ENCODE data around the gene GRIP2.

The GRIP2 gene

DNA sequence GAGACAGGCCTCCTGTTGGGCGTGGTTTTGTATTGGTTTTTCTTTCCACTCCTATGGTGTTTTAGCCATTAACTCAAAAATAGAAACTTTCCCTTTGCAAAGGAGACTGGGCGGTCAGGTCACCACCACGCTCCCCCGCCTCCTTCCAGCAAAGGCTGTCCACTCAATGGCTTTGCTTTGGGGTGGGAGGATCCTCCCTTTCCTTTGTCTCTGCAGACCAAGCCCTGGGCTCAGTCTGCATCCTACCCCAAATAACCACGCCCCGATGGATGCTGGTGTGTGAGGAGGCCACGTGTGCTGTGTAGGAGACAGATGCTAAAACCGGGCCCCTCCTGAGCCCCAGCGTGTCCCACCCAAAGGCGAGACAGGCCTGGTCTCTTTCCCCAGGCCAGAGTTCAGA, 68.5 kb downstream of the GRIP2 start:
- no peak overlapping the region for H3K9ac ChIP-seq (ENCODE audit: low read depth in 1 of 2, low read length in 2 of 2)
- no peak overlapping the region for H3K27ac ChIP-seq (ENCODE audit: low read depth, low read length)
- H3K27me3 ChIP-seq (ENCODE audit: control insufficient read depth in 1 of 2, insufficient read depth in 2 of 2, low read length in 2 of 2): no peaks in the 10 kb centered on the region
- peaks cover 3 to 4% of the 10 kb centered on the region in 2 donors for H3K4me1 ChIP-seq (ENCODE audit: control insufficient read depth in 1 of 2, insufficient read depth in 2 of 2, low read length in 2 of 2)
- H3K4me3 ChIP-seq (ENCODE audit: low read depth in 1 of 2, low read length in 2 of 2): no peak overlapping the region
- peaks cover 23 to 66% of the 10 kb centered on the region in 2 donors for H3K36me3 ChIP-seq (ENCODE audit: control insufficient read depth in 1 of 2, insufficient read depth in 2 of 2, low read length in 2 of 2)
- H3K9me3 ChIP-seq (ENCODE audit: control insufficient read depth in 1 of 2, low read length in 2 of 2): no peaks in the 10 kb centered on the region

DNA sequence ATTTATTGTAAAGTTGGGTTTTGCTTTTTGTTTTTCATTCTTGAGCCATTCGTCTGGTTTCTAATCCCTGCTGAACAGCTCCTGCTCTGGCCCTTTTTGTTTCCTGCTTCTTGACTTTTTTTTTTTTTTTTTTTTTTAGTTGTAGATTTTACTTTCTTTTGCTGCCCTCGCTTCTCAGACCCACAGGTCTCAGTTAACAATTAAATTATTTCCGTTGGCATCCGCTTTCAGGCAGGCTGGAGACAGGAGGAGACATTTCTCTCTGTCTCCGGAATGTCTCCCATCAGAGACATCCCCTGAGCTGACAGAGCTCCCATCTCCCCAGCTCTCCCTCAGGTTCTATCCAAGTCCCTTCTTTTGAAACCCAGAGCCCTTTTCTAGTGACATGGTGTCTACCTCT, 69.1 kb downstream of the GRIP2 start:
- H3K4me3 ChIP-seq (ENCODE audit: low read depth in 1 of 2, low read length in 2 of 2): no peak overlapping the region

GRCh38 chr3:14470461-14470860, 69.7 kb downstream of the GRIP2 start:
- Histone ChIP-seq H3K9ac (ENCODE audit: low read depth in 1 of 2, low read length in 2 of 2) (no peak overlapping the region), H3K27me3 (ENCODE audit: control insufficient read depth in 1 of 2, insufficient read depth in 2 of 2, low read length in 2 of 2) (no peaks in the 10 kb centered on the region), H3K4me3 (ENCODE audit: low read depth in 1 of 2, low read length in 2 of 2) (no peak overlapping the region), H3K9me3 (ENCODE audit: control insufficient read depth in 1 of 2, low read length in 2 of 2) (no peaks in the 10 kb centered on the region), H3K36me3 (ENCODE audit: control insufficient read depth in 1 of 2, insufficient read depth in 2 of 2, low read length in 2 of 2) (peaks cover 27 to 61% of the 10 kb centered on the region in 2 donors), H3K27ac (ENCODE audit: low read depth, low read length) (no peak overlapping the region), H3K4me1 (ENCODE audit: control insufficient read depth in 1 of 2, insufficient read depth in 2 of 2, low read length in 2 of 2) (peaks cover 3 to 4% of the 10 kb centered on the region in 2 donors)

More for the DNA sequence above, 69.1 kb downstream of the GRIP2 start:
- no peak overlapping the region for H3K27ac ChIP-seq (ENCODE audit: low read depth, low read length)
- H3K9me3 ChIP-seq (ENCODE audit: control insufficient read depth in 1 of 2, low read length in 2 of 2): no peaks in the 10 kb centered on the region
- H3K36me3 ChIP-seq (ENCODE audit: control insufficient read depth in 1 of 2, insufficient read depth in 2 of 2, low read length in 2 of 2): peaks cover 27 to 65% of the 10 kb centered on the region in 2 donors
- H3K4me1 ChIP-seq (ENCODE audit: control insufficient read depth in 1 of 2, insufficient read depth in 2 of 2, low read length in 2 of 2): peaks cover 3 to 4% of the 10 kb centered on the region in 2 donors
- no peaks in the 10 kb centered on the region for H3K27me3 ChIP-seq (ENCODE audit: control insufficient read depth in 1 of 2, insufficient read depth in 2 of 2, low read length in 2 of 2)
- H3K9ac ChIP-seq (ENCODE audit: low read depth in 1 of 2, low read length in 2 of 2): no peak overlapping the region

DNA sequence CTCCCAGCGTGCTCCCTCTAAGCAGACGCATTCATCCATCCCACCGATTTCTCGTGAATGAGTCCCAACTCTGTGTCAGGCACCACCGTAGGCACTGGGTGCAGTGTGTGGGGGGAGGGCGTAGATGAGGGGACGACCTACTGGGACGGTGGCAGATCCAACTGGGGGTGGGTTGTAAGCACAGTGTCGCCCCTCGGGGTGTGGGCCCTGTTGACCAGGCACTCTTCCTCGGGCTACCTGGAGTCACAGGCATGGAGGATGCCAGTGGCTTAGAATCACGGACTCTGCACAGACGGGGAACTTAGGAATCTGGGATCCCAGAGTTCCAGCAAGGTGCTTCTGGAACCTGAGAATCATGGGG, 71.5 kb downstream of the GRIP2 start:
- H3K27ac ChIP-seq (ENCODE audit: low read depth, low read length): no peak overlapping the region
- H3K36me3 ChIP-seq (ENCODE audit: control insufficient read depth in 1 of 2, insufficient read depth in 2 of 2, low read length in 2 of 2): peaks cover 35 to 68% of the 10 kb centered on the region in 2 donors
- peaks cover 0 to 4% of the 10 kb centered on the region in 2 donors for H3K4me1 ChIP-seq (ENCODE audit: control insufficient read depth in 1 of 2, insufficient read depth in 2 of 2, low read length in 2 of 2)
- no peaks in the 10 kb centered on the region for H3K9me3 ChIP-seq (ENCODE audit: control insufficient read depth in 1 of 2, low read length in 2 of 2)
- H3K27me3 ChIP-seq (ENCODE audit: control insufficient read depth in 1 of 2, insufficient read depth in 2 of 2, low read length in 2 of 2): no peaks in the 10 kb centered on the region
- H3K9ac ChIP-seq (ENCODE audit: low read depth in 1 of 2, low read length in 2 of 2): no peak overlapping the region
- H3K4me3 ChIP-seq (ENCODE audit: low read depth in 1 of 2, low read length in 2 of 2): no peak overlapping the region

DNA sequence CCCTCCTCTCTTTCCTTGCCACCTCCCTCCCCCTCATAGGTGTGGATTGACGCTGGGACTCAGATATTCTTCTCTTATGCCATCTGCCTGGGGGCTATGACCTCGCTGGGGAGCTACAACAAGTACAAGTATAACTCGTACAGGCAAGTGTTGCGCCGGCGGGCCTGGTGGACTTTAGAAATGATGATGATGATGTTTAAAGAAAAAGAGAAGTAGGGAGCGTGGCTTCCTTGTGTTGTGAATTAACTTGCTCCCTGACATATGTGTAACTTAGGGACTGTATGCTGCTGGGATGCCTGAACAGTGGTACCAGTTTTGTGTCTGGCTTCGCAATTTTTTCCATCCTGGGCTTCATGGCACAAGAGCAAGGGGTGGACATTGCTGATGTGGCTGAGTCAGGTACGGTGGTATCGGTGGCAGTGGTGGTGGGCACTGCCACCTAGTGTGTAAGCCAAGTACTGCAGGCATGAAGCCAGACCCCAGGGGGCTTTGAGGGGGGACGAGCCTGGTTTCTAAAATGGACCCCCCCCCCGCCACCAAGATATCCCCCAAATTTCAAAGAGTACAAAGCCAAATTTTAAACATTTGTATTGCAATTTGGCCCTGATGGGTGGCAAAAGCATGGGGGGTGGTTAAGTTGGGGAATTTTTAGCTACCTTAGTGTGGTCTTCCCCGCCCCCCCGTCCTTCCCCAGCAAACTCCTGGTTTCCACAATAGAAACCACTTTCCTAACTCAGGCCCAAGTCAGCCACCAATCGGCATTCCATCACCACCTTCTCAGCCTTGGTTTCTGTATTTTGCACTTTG, 72.1 kb downstream of the GRIP2 start:
- Histone ChIP-seq H3K4me3 (ENCODE audit: low read depth in 1 of 2, low read length in 2 of 2) (no peak overlapping the region), H3K36me3 (ENCODE audit: control insufficient read depth in 1 of 2, insufficient read depth in 2 of 2, low read length in 2 of 2) (peaks cover 32 to 70% of the 10 kb centered on the region in 2 donors), H3K27me3 (ENCODE audit: control insufficient read depth in 1 of 2, insufficient read depth in 2 of 2, low read length in 2 of 2) (no peaks in the 10 kb centered on the region), H3K27ac (ENCODE audit: low read depth, low read length) (no peak overlapping the region), H3K9ac (ENCODE audit: low read depth in 1 of 2, low read length in 2 of 2) (no peak overlapping the region), H3K9me3 (ENCODE audit: control insufficient read depth in 1 of 2, low read length in 2 of 2) (no peaks in the 10 kb centered on the region), H3K4me1 (ENCODE audit: control insufficient read depth in 1 of 2, insufficient read depth in 2 of 2, low read length in 2 of 2) (peaks cover 0 to 2% of the 10 kb centered on the region in 2 donors)

DNA sequence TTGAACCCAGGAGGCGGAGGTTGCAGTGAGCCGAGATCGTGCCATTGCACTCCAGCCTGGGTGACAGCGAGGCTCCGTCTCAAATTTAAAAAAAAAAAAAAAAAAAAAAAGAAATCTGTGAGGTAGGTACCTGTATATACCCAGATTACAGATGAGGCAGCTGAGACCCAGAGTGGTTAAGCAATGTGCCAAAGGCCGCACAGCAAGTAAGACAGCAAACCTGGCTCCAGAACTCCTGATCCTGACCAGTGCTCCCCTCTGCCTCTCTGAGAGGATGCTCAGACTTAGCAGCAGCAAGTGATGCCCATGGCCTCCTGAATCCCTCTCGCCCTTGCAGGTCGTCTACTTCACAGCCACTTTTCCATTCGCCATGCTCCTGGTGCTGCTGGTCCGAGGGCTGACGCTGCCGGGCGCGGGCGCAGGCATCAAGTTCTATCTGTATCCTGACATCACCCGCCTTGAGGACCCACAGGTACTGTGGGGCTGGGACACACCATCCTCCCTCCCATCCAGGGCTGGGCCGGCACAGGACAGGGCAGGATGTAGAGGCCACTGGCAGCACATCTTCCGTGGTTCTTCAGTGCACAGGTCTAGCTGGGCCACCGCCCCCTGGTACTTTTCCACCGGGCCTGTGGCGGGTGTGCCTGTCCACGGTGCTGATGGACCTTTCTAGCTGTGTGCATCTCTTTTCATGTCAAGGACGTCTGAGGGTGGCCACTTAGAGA, 73.8 kb downstream of the GRIP2 start:
- H3K36me3 ChIP-seq (ENCODE audit: control insufficient read depth in 1 of 2, insufficient read depth in 2 of 2, low read length in 2 of 2): peaks cover 30 to 64% of the 10 kb centered on the region in 2 donors
- no peaks in the 10 kb centered on the region for H3K4me1 ChIP-seq (ENCODE audit: control insufficient read depth in 1 of 2, insufficient read depth in 2 of 2, low read length in 2 of 2)
- no peak overlapping the region for H3K27ac ChIP-seq (ENCODE audit: low read depth, low read length)
- no peak overlapping the region for H3K4me3 ChIP-seq (ENCODE audit: low read depth in 1 of 2, low read length in 2 of 2)
- no peaks in the 10 kb centered on the region for H3K9me3 ChIP-seq (ENCODE audit: control insufficient read depth in 1 of 2, low read length in 2 of 2)
- H3K9ac ChIP-seq (ENCODE audit: low read depth in 1 of 2, low read length in 2 of 2): no peak overlapping the region
- H3K27me3 ChIP-seq (ENCODE audit: control insufficient read depth in 1 of 2, insufficient read depth in 2 of 2, low read length in 2 of 2): no peaks in the 10 kb centered on the region

DNA sequence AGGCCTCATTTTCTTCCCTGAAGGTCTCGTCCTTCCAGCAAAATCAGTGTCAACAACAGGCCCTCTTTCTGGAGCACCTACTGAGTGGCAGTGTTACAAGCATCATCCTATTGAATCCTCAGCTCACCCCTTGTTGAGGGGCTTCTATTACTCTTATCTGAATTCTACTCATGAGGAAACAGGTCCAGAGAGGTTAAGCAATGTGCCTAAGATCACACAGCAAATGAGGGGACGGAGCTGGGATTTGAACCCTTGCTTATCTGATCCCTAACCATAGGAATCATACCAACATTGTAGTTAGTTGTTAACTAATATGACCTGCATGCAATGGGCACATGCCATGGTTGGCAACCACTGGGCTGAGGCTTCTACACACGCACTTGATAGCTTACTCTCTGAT, 74.7 kb downstream of the GRIP2 start:
- Histone ChIP-seq H3K27ac (ENCODE audit: low read depth, low read length) (no peak overlapping the region), H3K36me3 (ENCODE audit: control insufficient read depth in 1 of 2, insufficient read depth in 2 of 2, low read length in 2 of 2) (peaks cover 30 to 69% of the 10 kb centered on the region in 2 donors), H3K4me3 (ENCODE audit: low read depth in 1 of 2, low read length in 2 of 2) (no peak overlapping the region), H3K4me1 (ENCODE audit: control insufficient read depth in 1 of 2, insufficient read depth in 2 of 2, low read length in 2 of 2) (peaks cover 0 to 4% of the 10 kb centered on the region in 2 donors), H3K27me3 (ENCODE audit: control insufficient read depth in 1 of 2, insufficient read depth in 2 of 2, low read length in 2 of 2) (no peaks in the 10 kb centered on the region), H3K9ac (ENCODE audit: low read depth in 1 of 2, low read length in 2 of 2) (no peak overlapping the region), H3K9me3 (ENCODE audit: control insufficient read depth in 1 of 2, low read length in 2 of 2) (no peaks in the 10 kb centered on the region)

DNA sequence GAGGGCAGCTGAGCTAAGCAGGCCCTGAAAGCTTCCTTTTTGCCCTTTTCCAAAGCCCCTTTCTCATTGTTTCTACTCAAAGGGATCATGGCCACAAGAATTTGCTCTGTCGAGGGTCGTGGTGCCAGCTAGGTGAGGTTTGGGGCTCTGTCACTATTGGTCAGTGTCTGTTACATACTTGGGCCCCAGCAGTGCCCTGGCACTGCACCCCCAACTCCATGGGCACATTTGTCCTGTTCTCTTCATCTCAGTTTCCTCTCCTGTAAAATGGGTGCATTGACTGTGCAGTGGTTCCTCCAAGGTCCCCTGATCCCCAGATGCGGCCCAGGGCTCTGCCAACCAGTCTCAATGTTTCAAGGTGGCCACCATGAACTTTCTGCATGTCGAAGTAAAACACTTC, 75.6 kb downstream of the GRIP2 start:
- Histone ChIP-seq H3K36me3 (ENCODE audit: control insufficient read depth in 1 of 2, insufficient read depth in 2 of 2, low read length in 2 of 2) (peaks cover 22 to 75% of the 10 kb centered on the region in 2 donors), H3K4me3 (ENCODE audit: low read depth in 1 of 2, low read length in 2 of 2) (no peak overlapping the region), H3K9ac (ENCODE audit: low read depth in 1 of 2, low read length in 2 of 2) (no peak overlapping the region), H3K27me3 (ENCODE audit: control insufficient read depth in 1 of 2, insufficient read depth in 2 of 2, low read length in 2 of 2) (no peaks in the 10 kb centered on the region), H3K4me1 (ENCODE audit: control insufficient read depth in 1 of 2, insufficient read depth in 2 of 2, low read length in 2 of 2) (peaks cover 0 to 5% of the 10 kb centered on the region in 2 donors), H3K27ac (ENCODE audit: low read depth, low read length) (no peak overlapping the region), H3K9me3 (ENCODE audit: control insufficient read depth in 1 of 2, low read length in 2 of 2) (no peaks in the 10 kb centered on the region)

DNA sequence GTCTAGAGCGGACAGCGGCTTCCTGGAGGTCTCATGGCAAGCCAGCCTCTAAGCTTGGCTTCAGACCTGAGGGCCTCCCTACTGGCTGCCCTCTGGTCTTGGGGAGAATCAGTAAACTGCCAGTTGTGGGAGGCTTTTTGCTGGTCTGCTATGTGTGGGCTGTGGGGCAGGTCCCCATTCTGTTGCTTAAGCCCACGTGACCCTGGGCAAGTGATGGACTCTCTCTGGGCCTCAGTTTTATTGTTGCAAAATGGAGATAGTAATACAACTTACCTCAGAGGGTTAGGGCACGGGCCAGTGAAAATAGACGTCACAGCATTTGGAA, 76.0 kb downstream of the GRIP2 start:
- H3K36me3 ChIP-seq (ENCODE audit: control insufficient read depth in 1 of 2, insufficient read depth in 2 of 2, low read length in 2 of 2): peaks cover 18 to 79% of the 10 kb centered on the region in 2 donors
- H3K9me3 ChIP-seq (ENCODE audit: control insufficient read depth in 1 of 2, low read length in 2 of 2): no peaks in the 10 kb centered on the region
- no peak overlapping the region for H3K9ac ChIP-seq (ENCODE audit: low read depth in 1 of 2, low read length in 2 of 2)
- H3K27ac ChIP-seq (ENCODE audit: low read depth, low read length): no peak overlapping the region
- H3K4me3 ChIP-seq (ENCODE audit: low read depth in 1 of 2, low read length in 2 of 2): no peak overlapping the region
- H3K27me3 ChIP-seq (ENCODE audit: control insufficient read depth in 1 of 2, insufficient read depth in 2 of 2, low read length in 2 of 2): no peaks in the 10 kb centered on the region
- peaks cover 0 to 5% of the 10 kb centered on the region in 2 donors for H3K4me1 ChIP-seq (ENCODE audit: control insufficient read depth in 1 of 2, insufficient read depth in 2 of 2, low read length in 2 of 2)

- H3K4me1 ChIP-seq (ENCODE audit: control insufficient read depth in 1 of 2, insufficient read depth in 2 of 2, low read length in 2 of 2): peaks cover under 1 to 5% of the 10 kb centered on the region in 2 donors
- H3K27me3 ChIP-seq (ENCODE audit: control insufficient read depth in 1 of 2, insufficient read depth in 2 of 2, low read length in 2 of 2): no peaks in the 10 kb centered on the region
- no peak overlapping the region for H3K4me3 ChIP-seq (ENCODE audit: low read depth in 1 of 2, low read length in 2 of 2)
- H3K27ac ChIP-seq (ENCODE audit: low read depth, low read length): no peak overlapping the region
- no peaks in the 10 kb centered on the region for H3K9me3 ChIP-seq (ENCODE audit: control insufficient read depth in 1 of 2, low read length in 2 of 2)
- peaks cover 15 to 81% of the 10 kb centered on the region in 2 donors for H3K36me3 ChIP-seq (ENCODE audit: control insufficient read depth in 1 of 2, insufficient read depth in 2 of 2, low read length in 2 of 2)
- H3K9ac ChIP-seq (ENCODE audit: low read depth in 1 of 2, low read length in 2 of 2): no peak overlapping the region
Measured at GRCh38 chr3:14463330-14464140, 76.6 kb downstream of the GRIP2 start.

Data from duodenal mucosa (tissue), 2 donors.